Kidney (tissue), 14 donors: ENCODE results near the gene WTAP. TPM values are rescaled to one million over a fixed set of nuclear protein-coding genes. Genes with fewer than 3 reads are reported as not detected.
"Not testable (repeated sequence)": the region's sequence is repeated elsewhere in the genome, so short reads cannot be mapped to it uniquely, and the experiment has no call there.

Experiments used
- DNase-seq, 5 donors: peaks; one replicate each; pipeline ENCODE4 v3.0.0-alpha.2; 2013 to 2020
- FAIRE-seq: peaks from 2 replicates; lab custom pipeline; 2012; peaks lifted over from hg19 to GRCh38; lab: Jason Lieb, UNC
- H3K27ac ChIP-seq, 2 donors: one replicate each; pipeline ENCODE4 v1.7.0; 2013; ENCODE audit warnings: low read depth in 2 of 2, low read length in 2 of 2, inconsistent platforms in 1 of 2
- H3K27me3 ChIP-seq: one replicate; pipeline ENCODE4 v1.7.1; 2013; ENCODE audit warnings: low read length, inconsistent platforms; ENCODE audit not compliant: control insufficient read depth, insufficient read depth
- H3K36me3 ChIP-seq, 3 donors: one replicate each; pipeline versions ENCODE4 v1.7.0 to v1.7.1; 2013; ENCODE audit warnings: low read length in 3 of 3, control low read depth in 1 of 3, inconsistent platforms in 1 of 3; ENCODE audit not compliant: insufficient read depth in 3 of 3, control insufficient read depth in 2 of 3
- H3K4me1 ChIP-seq, 3 donors: one replicate each; pipeline versions ENCODE4 v1.7.0 to v1.7.1; 2013; ENCODE audit warnings: low read length in 3 of 3, inconsistent platforms in 1 of 3, low read depth in 1 of 3; ENCODE audit not compliant: control insufficient read depth in 2 of 3, insufficient read depth in 2 of 3
- H3K4me3 ChIP-seq, 3 donors: one replicate each; pipeline versions ENCODE4 v1.7.0 to v1.8.1; 2013; ENCODE audit warnings: low read length in 3 of 3, control low read depth in 1 of 3, inconsistent platforms in 1 of 3
- H3K9ac ChIP-seq, 3 donors: one replicate each; pipeline versions ENCODE4 v1.7.0 to v1.7.1; 2013; ENCODE audit warnings: low read length in 3 of 3, control low read depth in 1 of 3, inconsistent platforms in 1 of 3
- H3K9me3 ChIP-seq, 3 donors: one replicate each; pipeline versions ENCODE4 v1.7.0 to v1.7.1; 2013; ENCODE audit warnings: low read length in 3 of 3, control low read depth in 1 of 3, inconsistent platforms in 1 of 3; ENCODE audit not compliant: control insufficient read depth in 2 of 3, insufficient read depth in 1 of 3
- intact Hi-C: fragments of 100-400 bp; cut with DNase I; formaldehyde crosslinking; loops from one replicate; pipeline ENCODE4 v1.11.1; 2022
- polyA plus RNA-seq: library from polyadenylated mRNA; stranded (reverse); fragments of 350-450 nt; fragmentation: Illumina TruSeq; extraction: RNeasy Lipid Tissue Mini Kit (QIAGEN cat#74804); gene quantifications from one replicate; pipeline ENCODE4 v1.2.3, GENCODE V29; 2014; ENCODE audit warnings: low read depth, low replicate concordance; ENCODE audit not compliant: insufficient read depth
- total RNA-seq: library from RNA; stranded (reverse); fragmentation: NEBNext Ultra II Directional; extraction: Animal tissue kit (Norgen Biotek cat#: 25700); gene quantifications from one replicate; pipeline ENCODE4 v1.2.1, GENCODE V29; 2021
- TF ChIP-seq, protein P1 (sequence below): IDR thresholded peaks from 3 replicates; pipeline ENCODE4 v1.5.1; 2012; ENCODE audit warnings: mild to moderate bottlenecking, moderate library complexity, borderline replicate concordance; ENCODE audit not compliant: insufficient read depth; ENCODE audit errors: extremely low read depth
- donor health status: control.
- donor health status: control.
- donor health status: control.
- donor health status: control.
- donor health status: control.
- donor health status: DM: yes; HTN: yes; CAD: no.
- donor health status: Normal renal cell carcinoma (clear cell type).

The WTAP gene
- total and polyA plus RNA-seq, 2 donors from 2014 or later = 63.5 to 108 TPM

DNA sequence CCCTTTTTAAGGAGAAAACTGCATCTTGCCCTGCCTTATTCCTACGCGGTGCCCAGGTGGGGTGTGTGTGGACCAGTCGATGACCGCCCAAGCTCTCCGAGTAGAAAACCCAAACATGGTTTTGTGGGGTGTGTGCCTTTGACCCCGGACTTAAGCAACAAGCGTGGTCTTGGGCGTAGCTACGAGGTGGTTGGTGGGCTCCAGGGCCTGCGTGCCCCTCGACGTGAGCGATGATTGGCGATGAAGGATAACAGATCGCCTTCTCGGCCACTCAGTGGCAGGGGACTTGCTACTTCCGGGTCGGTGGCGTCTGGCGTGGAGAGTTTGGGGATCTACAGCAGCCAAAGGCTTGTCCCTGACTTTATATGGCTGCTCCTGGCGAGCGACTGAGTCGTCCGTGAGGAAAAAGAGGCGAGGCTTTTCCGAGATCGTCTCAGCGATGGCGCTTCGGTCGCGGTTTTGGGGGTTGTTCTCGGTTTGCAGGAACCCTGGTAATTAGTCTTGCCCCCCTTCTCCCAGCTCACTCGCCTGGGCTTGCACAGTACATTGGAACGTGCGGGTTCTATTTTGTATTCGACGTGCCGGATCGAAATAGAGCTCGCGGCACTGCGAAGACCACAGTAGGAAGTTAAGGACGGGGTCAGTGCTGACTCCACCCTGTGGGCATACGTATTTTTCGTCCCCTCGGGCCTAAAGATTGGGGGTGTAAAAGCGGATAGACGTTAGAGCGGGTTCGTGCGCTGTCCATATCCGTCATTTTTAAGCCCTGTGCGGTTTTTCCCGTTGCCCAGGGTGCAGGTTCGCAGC lies 63.0 kb downstream of the WTAP start, which contains the start of gene MRPL18:
MRPL18 (plus strand) TSS at position 319 of the 807 bp plus-strand sequence; CDS start at position 440, 121 bp downstream.
- FAIRE-seq (peak; percentile 81), DNase-seq (peak; percentile 96 to 99 (median 98))
- peak within 1 kb of the TSS; percentile 96 to 99 for H3K27ac ChIP-seq
- H3K4me3 ChIP-seq = peak within 1 kb of the TSS; percentile 95 to 98 (median 96)
- TF ChIP-seq, protein P1, sequence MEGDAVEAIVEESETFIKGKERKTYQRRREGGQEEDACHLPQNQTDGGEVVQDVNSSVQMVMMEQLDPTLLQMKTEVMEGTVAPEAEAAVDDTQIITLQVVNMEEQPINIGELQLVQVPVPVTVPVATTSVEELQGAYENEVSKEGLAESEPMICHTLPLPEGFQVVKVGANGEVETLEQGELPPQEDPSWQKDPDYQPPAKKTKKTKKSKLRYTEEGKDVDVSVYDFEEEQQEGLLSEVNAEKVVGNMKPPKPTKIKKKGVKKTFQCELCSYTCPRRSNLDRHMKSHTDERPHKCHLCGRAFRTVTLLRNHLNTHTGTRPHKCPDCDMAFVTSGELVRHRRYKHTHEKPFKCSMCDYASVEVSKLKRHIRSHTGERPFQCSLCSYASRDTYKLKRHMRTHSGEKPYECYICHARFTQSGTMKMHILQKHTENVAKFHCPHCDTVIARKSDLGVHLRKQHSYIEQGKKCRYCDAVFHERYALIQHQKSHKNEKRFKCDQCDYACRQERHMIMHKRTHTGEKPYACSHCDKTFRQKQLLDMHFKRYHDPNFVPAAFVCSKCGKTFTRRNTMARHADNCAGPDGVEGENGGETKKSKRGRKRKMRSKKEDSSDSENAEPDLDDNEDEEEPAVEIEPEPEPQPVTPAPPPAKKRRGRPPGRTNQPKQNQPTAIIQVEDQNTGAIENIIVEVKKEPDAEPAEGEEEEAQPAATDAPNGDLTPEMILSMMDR = no peak
- H3K36me3 ChIP-seq = peaks cover 5 to 27% (median 6%) of the 10 kb centered on the region in 3 donors
- H3K4me1 ChIP-seq = peaks cover 0 to 23% (median 16%) of the 10 kb centered on the region in 3 donors
- H3K9me3 ChIP-seq = no peaks in the 10 kb centered on the region
- intact Hi-C loops = no loop called here
- H3K9ac ChIP-seq = peak within 1 kb of the TSS; percentile 94 to 100 (median 97)
- H3K27me3 ChIP-seq = no peaks in the 10 kb centered on the region

DNA sequence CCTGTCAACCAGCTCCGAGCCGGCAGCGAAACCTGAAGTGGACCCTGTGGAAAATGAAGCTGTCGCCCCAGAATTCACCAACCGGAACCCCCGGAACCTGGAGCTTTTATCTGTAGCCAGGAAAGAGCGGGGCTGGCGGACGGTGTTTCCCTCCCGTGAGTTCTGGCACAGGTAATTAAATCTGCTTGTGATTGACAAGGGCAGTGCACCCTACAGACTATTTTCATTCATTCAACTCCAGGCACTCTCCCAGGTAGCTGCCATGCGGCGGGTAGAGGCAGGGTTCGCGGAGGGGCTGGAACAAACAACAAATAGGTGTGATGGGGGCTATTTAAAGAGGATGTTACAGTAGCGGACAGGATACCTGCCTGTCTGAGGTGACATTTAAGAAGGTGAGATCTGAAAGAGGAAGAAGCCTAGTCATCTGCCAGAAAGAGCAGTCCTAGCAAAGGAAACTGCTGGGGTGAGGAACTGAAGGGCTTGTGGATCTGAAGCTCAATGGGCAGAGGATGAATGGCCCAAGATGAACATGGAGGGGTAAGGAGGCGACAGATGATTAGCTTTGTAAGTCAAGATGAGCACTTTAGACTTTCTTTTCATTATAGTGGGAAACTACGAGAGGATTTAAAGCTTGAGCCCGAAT lies 63.8 kb downstream of the WTAP start:
- intact Hi-C loops = no loop called here
- peak in 3 of 5 donors; percentile 3 to 74 (median 11) for DNase-seq

DNA sequence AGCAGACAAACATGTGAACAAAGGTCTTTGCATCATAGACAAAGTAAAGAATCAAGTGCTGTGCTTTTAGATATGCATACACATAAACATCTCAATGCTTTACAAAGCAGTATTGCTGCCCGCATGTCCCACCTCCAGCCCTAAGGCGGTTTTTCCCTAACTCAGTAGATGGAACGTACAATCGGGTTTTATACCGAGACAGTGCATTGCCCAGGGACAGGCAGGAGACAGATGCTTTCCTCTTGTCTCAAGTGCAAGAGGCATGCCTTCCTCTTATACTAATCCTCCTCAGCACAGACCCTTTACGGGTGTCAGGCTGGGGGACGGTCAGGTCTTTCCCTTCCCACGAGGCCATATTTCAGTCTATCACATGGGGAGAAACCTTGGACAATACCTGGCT lies 67.7 kb downstream of the WTAP start:
- FAIRE-seq, DNase-seq, H3K9me3 ChIP-seq, H3K27me3 ChIP-seq, H3K9ac ChIP-seq, H3K4me3 ChIP-seq, H3K27ac ChIP-seq, intact Hi-C loops: not testable (repeated sequence)
- H3K36me3 ChIP-seq = peaks cover 0 to 30% (median 21%) of the 10 kb centered on the region in 3 donors
- H3K4me1 ChIP-seq = peaks cover 0 to 14% (median 6%) of the 10 kb centered on the region in 3 donors

More for the DNA sequence above, 63.8 kb downstream of the WTAP start:
- Histone ChIP-seq H3K9ac (peak overlapping the region; percentile 88 to 97 (median 88)), H3K4me1 (peaks cover 0 to 23% (median 16%) of the 10 kb centered on the region in 3 donors), H3K9me3 (no peaks in the 10 kb centered on the region), H3K36me3 (peaks cover 4 to 21% (median 4%) of the 10 kb centered on the region in 3 donors), H3K27ac (peak overlapping the region; percentile 96 to 99), H3K4me3 (peak overlapping the region; percentile 95 to 98 (median 96)), H3K27me3 (no peaks in the 10 kb centered on the region)
- TF ChIP-seq, protein P1 = no peak
- no peak for FAIRE-seq

DNA sequence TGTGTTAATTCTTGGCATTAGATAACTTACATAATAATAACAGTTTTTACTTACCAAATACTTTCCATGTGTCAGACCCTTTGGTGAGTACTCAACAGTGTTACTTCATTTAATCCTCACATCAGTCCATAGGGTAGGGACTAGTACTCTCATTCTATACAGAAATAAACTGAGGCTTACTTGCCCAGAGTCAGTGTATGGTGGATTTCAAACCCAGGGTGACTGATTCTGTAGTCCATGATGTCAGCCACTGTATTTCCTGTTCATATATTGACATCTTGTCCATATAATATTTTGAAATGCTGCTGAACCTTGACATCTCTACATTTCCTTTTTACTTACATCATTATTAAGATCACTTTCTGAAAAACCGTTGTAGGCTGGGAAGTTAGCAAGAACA lies 70.2 kb downstream of the WTAP start:
- FAIRE-seq = no peak

More for the DNA sequence above, 70.2 kb downstream of the WTAP start:
- no peaks in the 10 kb centered on the region for H3K9me3 ChIP-seq
- H3K27me3 ChIP-seq = no peaks in the 10 kb centered on the region
- no peak overlapping the region for H3K27ac ChIP-seq
- no peaks in the 10 kb centered on the region for H3K4me1 ChIP-seq
- no peak for DNase-seq
- H3K36me3 ChIP-seq = peaks cover 0 to 22% (median 17%) of the 10 kb centered on the region in 3 donors
- H3K9ac ChIP-seq = no peak overlapping the region
- TF ChIP-seq, protein P1 = no peak
- H3K4me3 ChIP-seq = no peak overlapping the region
- intact Hi-C loops = no loop called here
